ENCODE measurements around the gene BACE1-AS. TPM values are rescaled to one million over a fixed set of nuclear protein-coding genes. Genes with fewer than 3 reads are reported as not detected.

BACE1-AS gene
- total and polyA plus RNA-seq, 2 experiments from 2014 or later, result 10.6 to 19.6 TPM

DNA sequence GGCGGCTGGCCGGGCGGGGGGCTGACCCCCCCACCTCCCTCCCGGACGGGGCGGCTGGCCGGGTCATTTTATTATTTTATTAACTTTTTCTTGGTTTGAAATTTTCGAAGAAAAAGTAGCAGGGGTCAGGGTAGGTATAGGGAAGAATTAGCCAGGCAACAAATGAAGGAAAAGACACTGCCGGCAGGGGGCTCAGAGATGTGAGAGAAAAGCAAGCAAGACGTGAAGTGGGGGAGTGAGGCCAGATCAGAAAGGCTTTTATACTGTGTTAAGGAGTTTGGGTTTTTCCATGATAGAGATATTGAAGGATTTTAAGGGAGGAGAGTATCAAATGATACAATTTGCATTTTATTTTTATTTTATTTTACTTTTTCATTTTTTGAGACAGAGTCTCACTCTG, 39.6 kb upstream of the BACE1-AS start:
- Mint-ChIP-seq H3K27me3 (ENCODE audit: insufficient read depth, low read depth, poor library complexity) (no peaks in the 10 kb centered on the region), H3K9me3 (no peaks in the 10 kb centered on the region; the same call in 2 of the 3 replicates), H3K4me3 (no peak overlapping the region), H3K4me1 (no peaks in the 10 kb centered on the region), H3K36me3 (ENCODE audit: low read depth) (peaks cover 41% of the 10 kb centered on the region), H3K27ac (no peak overlapping the region)
- no peak overlapping the region for H3K4me3 ChIP-seq
- H3F3A ChIP-seq (replicated peaks; ENCODE audit: low read depth), result no peaks in the 10 kb centered on the region
- no peaks in the 10 kb centered on the region for H3K9me2 ChIP-seq (ENCODE audit: insufficient read depth)
- ATAC-seq, result no peak
- H3K27me3 ChIP-seq (ENCODE audit: insufficient read depth), result no peaks in the 10 kb centered on the region
- no peak overlapping the region for H3K4me2 ChIP-seq
- TF ChIP-seq, protein P1, sequence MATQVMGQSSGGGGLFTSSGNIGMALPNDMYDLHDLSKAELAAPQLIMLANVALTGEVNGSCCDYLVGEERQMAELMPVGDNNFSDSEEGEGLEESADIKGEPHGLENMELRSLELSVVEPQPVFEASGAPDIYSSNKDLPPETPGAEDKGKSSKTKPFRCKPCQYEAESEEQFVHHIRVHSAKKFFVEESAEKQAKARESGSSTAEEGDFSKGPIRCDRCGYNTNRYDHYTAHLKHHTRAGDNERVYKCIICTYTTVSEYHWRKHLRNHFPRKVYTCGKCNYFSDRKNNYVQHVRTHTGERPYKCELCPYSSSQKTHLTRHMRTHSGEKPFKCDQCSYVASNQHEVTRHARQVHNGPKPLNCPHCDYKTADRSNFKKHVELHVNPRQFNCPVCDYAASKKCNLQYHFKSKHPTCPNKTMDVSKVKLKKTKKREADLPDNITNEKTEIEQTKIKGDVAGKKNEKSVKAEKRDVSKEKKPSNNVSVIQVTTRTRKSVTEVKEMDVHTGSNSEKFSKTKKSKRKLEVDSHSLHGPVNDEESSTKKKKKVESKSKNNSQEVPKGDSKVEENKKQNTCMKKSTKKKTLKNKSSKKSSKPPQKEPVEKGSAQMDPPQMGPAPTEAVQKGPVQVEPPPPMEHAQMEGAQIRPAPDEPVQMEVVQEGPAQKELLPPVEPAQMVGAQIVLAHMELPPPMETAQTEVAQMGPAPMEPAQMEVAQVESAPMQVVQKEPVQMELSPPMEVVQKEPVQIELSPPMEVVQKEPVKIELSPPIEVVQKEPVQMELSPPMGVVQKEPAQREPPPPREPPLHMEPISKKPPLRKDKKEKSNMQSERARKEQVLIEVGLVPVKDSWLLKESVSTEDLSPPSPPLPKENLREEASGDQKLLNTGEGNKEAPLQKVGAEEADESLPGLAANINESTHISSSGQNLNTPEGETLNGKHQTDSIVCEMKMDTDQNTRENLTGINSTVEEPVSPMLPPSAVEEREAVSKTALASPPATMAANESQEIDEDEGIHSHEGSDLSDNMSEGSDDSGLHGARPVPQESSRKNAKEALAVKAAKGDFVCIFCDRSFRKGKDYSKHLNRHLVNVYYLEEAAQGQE (IDR thresholded peaks at IDR 0.05; ENCODE audit: unreplicated experiment), result no peak
- TF ChIP-seq CREB1 (CRISPR knock-in tag; IDR thresholded peaks at IDR 0.05; ENCODE audit: low read depth) (no peak), POLR2AphosphoS5 (IDR thresholded peaks at IDR 0.05; ENCODE audit: low read depth) (no peak), EZH2phosphoT487 (IDR thresholded peaks at IDR 0.05; ENCODE audit: unreplicated experiment) (no peak), NANOG (IDR thresholded peaks at IDR 0.05; ENCODE audit: borderline replicate concordance) (no peak), ZNF462 (CRISPR knock-in tag; IDR thresholded peaks at IDR 0.05) (no peak), JUNB (IDR thresholded peaks at IDR 0.05; ENCODE audit: unreplicated experiment) (no peak), ZNF331 (CRISPR knock-in tag; IDR thresholded peaks at IDR 0.05; ENCODE audit: low read depth) (no peak), STAT1 (IDR thresholded peaks at IDR 0.05; ENCODE audit: unreplicated experiment) (no peak), ZNF114 (CRISPR knock-in tag; IDR thresholded peaks at IDR 0.05) (no peak), EZH2 (IDR thresholded peaks at IDR 0.05; ENCODE audit: low read depth, unreplicated experiment) (no peak)
- TF ChIP-seq, protein P2, sequence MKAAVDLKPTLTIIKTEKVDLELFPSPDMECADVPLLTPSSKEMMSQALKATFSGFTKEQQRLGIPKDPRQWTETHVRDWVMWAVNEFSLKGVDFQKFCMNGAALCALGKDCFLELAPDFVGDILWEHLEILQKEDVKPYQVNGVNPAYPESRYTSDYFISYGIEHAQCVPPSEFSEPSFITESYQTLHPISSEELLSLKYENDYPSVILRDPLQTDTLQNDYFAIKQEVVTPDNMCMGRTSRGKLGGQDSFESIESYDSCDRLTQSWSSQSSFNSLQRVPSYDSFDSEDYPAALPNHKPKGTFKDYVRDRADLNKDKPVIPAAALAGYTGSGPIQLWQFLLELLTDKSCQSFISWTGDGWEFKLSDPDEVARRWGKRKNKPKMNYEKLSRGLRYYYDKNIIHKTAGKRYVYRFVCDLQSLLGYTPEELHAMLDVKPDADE (IDR thresholded peaks at IDR 0.05), result no peak
- TF ChIP-seq, protein P3, sequence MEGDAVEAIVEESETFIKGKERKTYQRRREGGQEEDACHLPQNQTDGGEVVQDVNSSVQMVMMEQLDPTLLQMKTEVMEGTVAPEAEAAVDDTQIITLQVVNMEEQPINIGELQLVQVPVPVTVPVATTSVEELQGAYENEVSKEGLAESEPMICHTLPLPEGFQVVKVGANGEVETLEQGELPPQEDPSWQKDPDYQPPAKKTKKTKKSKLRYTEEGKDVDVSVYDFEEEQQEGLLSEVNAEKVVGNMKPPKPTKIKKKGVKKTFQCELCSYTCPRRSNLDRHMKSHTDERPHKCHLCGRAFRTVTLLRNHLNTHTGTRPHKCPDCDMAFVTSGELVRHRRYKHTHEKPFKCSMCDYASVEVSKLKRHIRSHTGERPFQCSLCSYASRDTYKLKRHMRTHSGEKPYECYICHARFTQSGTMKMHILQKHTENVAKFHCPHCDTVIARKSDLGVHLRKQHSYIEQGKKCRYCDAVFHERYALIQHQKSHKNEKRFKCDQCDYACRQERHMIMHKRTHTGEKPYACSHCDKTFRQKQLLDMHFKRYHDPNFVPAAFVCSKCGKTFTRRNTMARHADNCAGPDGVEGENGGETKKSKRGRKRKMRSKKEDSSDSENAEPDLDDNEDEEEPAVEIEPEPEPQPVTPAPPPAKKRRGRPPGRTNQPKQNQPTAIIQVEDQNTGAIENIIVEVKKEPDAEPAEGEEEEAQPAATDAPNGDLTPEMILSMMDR (conservative IDR thresholded peaks at IDR 0.05; ENCODE audit: low read depth in 2 of 2), result no peak
- no peak overlapping the region for H3K27ac ChIP-seq (ENCODE audit: low read depth)
- H4K20me1 ChIP-seq (replicated peaks; ENCODE audit: insufficient read depth), result no peaks in the 10 kb centered on the region
- H2AFZ ChIP-seq, result no peak overlapping the region
- H3K79me2 ChIP-seq (replicated peaks; ENCODE audit: insufficient read depth), result no peaks in the 10 kb centered on the region
- no peak for DNase-seq (ENCODE audit: low spot score)
- peaks cover 28% of the 10 kb centered on the region for H3K36me3 ChIP-seq (ENCODE audit: insufficient read depth)
- H3K4me1 ChIP-seq (ENCODE audit: insufficient read depth), result no peaks in the 10 kb centered on the region
